HG03135 (cell line): ENCODE results near the gene FAM120AOS.

Source experiments
- ATAC-seq: cut with Tn5 transposase; IDR thresholded peaks from one replicate; pipeline ENCODE4 v1.9.1; 2021; ENCODE audit warnings: mild to moderate bottlenecking, moderate library complexity; ENCODE audit not compliant: unreplicated experiment

FAM120AOS gene

DNA sequence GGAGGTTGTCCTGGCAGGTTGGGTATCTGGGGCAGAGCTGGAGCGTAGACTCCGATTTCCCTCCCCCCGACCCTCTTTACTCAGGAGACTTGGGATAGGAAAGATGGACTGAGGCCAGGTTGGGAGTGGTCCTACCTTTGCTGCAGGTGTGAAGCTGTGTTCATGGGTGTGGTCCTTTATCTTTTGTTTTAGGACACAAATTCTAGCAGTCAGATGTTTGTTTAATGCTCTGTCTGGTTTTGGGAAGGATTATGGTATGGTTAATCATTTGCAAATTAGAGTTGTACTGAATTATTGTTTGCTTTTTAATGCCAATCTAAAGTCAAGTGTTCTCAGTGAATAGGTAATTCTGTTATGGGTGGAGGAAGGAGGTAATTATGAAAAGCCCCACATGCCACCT lies 14.1 kb upstream of the FAM120AOS start:
- ATAC-seq, result no peak

DNA sequence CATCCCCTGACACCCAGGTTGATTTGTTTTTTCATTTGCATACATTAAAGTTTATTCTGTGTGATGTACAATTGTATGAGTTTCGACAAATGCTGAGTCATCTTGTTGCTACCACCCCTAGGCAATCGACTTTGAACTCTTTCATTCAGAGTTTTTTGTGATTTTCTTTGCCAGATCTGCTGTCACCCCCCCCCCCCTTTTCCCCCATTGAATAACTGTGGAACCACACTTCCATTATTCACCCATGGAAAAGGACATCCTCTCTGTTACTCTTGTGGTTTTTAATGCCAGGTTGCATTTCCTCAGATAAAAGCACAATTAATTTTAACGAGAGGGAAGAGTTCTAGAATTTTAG lies 13.7 kb upstream of the FAM120AOS start:
- no peak for ATAC-seq

- no peak for ATAC-seq
Observed at GRCh38 chr9:93466416-93467061, 13.2 kb upstream of the FAM120AOS start.

- ATAC-seq, result no peak
Observed at GRCh38 chr9:93465855-93466254, 12.5 kb upstream of the FAM120AOS start.

GRCh38 chr9:93464876-93465275 lies 11.5 kb upstream of the FAM120AOS start:
- no peak for ATAC-seq

DNA sequence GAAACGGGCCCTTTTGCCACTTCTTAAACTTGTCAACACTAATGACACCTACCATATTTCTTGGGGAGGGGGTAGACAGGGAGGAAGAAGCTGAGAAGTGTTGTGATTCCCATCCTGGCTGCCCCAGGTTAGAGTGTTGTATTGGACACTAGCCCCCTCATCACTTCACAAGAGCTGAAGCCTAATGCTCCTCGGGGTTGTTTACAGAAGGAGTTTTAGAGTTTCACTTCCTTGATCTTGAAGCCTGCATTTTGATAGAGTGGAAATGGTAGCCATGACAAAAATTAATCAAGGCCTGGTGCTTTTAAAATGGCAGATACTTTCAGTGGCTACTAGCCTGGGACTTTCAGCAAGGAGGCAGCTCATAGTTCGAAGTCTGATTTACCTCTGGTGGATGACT lies 11.0 kb upstream of the FAM120AOS start:
- ATAC-seq, result peak; percentile 48

- ATAC-seq, result no peak
Observed at GRCh38 chr9:93463638-93464248, 10.4 kb upstream of the FAM120AOS start.

- ATAC-seq, result no peak
Observed at GRCh38 chr9:93461821-93462220, 8.4 kb upstream of the FAM120AOS start.

- no peak for ATAC-seq
Observed at GRCh38 chr9:93461414-93461743, 8.0 kb upstream of the FAM120AOS start.

DNA sequence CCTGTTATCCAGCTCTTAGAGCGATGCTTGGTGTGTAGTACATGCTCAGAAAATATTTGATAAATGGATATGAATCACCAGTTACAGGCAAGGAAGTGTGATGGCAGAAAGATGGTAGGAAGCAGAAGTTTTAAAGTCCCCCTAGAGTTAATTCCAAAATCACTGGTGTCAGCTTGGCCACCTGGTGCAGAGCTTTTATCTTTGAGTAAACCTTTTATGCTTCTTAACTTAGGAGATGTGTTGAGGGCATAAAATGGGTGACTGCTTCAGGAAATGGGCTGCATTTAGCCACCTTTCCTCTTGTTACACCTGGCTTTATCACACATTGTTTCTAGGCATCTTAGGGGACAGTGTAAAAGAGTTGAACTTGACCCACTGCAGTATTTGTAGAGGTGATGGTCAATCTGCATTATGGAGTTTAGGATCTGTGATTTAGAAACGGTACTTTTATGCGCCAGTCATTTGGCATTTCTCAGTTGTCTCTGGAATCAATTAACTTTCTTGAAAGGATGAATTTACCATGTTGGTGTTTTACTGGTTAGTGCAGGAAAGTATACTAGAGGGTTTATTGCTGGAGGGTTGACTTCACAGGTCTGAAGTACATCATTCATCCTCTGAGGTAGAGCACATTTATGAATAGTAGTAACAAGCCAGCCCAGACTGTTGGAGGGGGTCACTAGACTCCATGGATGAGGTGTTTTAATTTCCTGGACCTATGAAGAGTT lies 7.5 kb upstream of the FAM120AOS start:
- ATAC-seq, result no peak

- no peak for ATAC-seq
Observed at GRCh38 chr9:93459432-93459847, 6.1 kb upstream of the FAM120AOS start.

DNA sequence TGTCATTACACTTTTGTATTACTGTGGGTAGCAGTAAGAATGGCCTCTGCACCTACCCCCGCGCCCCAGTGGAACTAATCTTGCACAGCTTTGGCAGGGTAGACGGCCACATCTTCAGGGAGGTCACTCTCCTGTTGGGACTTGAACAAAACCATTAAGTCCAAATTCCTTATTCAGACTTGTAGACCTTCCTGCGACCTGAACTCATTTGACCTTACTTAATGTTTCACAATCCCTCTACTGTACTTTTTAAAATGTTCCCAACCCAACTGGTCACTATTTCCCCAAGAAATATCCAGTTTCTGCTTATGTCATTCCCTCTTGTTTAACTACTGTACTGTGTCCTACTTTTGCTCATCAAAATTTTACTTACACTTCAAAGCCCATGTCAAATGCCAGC lies 5.3 kb upstream of the FAM120AOS start:
- no peak for ATAC-seq

DNA sequence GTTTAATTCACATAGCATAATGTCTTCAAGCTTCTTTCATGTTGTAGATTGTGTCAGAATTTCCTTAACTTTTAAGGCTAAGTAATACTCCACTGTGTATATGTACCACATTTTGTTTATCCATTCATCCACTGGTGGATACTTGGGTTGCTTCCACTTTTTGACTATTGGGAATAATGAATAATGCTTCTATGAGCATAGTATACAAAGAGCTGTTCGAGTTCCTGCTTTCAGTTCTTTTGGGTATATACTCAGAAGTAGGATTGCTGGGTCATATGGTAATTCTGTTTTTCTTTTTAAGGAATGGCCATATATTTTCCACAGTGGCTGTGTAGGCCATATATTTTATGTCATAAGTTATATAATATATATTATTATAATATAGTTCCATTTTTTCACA lies 3.6 kb upstream of the FAM120AOS start:
- ATAC-seq, result no peak

DNA sequence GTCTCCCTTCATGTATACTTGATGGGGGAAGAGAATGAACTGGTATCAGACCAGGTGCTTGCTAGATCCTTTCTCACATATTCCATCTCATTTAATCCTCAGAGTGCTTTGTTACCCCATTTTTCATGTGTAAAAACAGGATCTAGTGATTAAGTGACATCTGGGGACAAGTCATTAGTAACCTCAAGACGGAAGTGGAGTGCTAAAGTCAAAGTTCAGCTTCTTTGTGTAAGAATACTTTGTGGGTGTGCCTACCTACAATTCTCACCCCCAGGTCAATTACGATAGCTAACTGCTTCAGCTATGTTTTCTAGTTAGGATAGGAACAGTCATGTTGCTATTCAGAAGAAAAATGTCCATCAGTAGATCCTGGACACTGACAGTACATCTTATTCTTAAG lies 3.1 kb upstream of the FAM120AOS start:
- no peak for ATAC-seq

- ATAC-seq, result no peak
Observed at GRCh38 chr9:93456022-93456421, 2.6 kb upstream of the FAM120AOS start.

DNA sequence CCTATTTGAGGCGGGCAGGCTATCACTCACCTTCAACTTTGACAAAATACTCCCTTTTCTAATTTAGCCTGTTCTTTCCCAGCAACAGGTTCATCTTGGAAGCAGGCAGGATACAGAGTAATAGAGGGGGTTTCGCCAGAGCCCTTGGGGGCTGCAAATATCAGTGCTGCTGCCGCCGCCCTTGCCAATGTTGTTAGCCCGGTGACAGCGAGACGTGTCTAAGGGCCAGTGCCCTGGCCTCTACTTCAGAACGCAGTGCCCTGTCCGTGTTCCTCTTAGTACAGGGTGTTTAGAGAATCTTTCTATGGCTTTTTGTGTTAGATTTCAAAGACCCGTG lies 703 bp downstream of the FAM120AOS start:
- no peak for ATAC-seq

GRCh38 chr9:93451849-93452709 lies 1.3 kb downstream of the FAM120AOS start:
- peak; percentile 15 for ATAC-seq

DNA sequence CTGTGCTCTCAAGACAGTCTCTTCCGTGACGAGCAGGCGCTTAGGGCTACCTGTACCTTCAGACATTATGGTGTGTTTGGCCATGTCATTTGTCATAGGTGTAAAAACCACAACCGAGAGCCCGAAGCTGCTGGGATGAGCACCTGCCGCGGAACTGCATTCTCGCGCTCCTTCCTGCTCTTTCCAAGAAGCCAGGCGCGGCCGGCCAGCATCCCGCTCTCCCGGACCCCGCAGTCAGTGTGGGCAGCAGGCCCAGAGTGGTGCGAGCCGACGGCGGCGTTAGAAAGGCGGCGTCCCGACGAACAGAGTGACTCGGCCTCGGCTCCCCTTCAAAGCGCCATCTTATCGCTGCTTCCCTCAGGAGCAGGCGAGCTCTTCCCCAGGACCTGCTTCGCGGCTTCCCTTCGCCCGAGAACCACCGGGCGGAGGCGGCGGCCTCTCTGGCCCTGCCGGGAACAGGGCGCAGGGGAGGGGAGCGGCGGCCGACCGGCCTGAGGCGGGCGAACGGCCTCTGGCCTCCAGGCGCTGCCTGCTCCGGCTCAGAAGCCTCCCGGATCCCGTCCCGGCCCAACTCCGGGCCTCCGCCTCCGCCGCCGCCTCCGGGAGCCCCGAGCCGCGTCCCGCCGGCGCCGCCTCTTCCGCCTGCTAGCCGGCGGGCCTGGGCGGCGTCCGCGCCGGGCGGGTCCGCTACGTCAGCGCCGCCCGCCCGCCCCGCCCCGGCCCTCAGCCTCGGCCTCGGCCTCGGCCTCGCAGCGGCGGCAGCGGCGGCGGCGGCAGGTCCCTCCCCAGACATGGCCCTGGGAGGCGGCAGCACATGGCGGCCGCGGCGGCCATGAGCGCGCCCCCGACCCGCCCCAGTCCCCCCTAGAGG lies 2.2 kb downstream of the FAM120AOS start, which contains the start of gene FAM120A:
Gene FAM120A (plus strand): TSS at position 741 of the 871 bp plus-strand sequence. CDS start 231 bp downstream, outside the sequence.
- peak; percentile 54 for ATAC-seq

DNA sequence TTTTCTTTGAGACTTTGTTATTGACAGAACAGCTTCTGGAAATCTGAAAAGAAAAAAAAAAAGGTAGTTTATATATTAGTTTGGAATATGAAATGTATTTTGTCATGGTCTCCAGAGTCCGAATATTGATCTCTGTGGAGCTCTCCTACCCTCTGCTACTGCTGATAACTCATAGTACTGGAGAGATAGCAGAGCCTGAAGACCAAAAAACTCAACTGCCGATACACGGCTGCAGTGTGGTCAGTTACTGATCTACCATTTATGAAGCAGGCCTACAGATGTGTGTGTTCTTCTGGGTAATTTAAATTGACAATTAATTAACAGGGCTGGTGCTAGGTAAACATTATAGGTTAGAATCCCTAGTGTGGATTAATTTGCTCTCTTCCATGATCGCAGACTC lies 5.7 kb downstream of the FAM120AOS start:
- ATAC-seq, result no peak

GRCh38 chr9:93446073-93446472 lies 7.3 kb downstream of the FAM120AOS start:
- ATAC-seq, result no peak
